ENCODE measurements around the gene KIF4A. TPM values are rescaled to one million over a fixed set of nuclear protein-coding genes. Genes with fewer than 3 reads are reported as not detected.
A peak's percentile ranks its signal among the peaks of the same experiment; 100 is the strongest.

KIF4A gene
- total RNA-seq, 1 experiment from 2014 or later = 40.3 TPM

DNA sequence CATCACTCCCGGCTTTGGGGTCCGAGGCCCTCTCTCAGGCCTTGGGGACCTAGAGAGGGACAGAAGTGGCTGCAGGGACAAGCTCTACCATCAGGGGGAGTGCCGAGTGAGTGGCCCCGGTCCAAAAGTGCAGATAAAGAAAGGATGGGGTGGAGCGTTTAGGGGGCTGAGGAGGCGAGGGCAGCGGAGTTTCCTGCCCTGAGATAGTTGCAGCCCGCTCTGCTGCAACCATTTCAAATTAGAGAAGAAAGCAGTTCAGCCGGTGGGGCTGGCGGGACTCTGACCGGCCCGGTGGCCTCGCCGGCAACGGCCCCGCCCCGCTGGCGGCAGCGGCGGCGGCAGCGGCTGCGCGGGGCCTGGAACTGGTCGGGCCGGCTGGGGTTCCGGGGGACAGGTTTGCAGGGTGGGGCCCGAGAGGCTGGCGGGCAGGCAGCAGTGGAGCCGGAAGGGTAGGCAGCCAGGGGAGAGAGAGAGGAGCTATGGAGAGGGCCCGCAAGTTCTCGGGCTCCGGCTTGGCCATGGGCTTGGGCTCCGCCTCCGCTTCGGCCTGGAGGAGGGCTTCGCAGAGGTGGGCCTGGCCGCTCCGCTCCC is 162.3 kb downstream of the KIF4A start:
- Histone ChIP-seq H3K4me1 (ENCODE audit: control insufficient read depth in 1 of 2, insufficient read depth in 2 of 2, low read length in 2 of 2) (peaks cover 10 to 32% of the 10 kb centered on the region in 2 experiments), H3K36me3 (ENCODE audit: control insufficient read depth in 1 of 2, insufficient read depth in 2 of 2, low read length in 2 of 2) (0 out of 4 replicates have a peak, but pooled peaks cover 0 to 4% of the 10 kb centered on the region in 2 experiments), H2AFZ (ENCODE audit: low read depth, low read length, poor library complexity, severe bottlenecking) (peak overlapping the region; percentile 4), H3K79me2 (ENCODE audit: insufficient read depth, low read length) (peaks cover 15% of the 10 kb centered on the region), H3K9me2 (ENCODE audit: insufficient read depth) (no peaks in the 10 kb centered on the region), H3K27ac (ENCODE audit: low read depth, low read length) (peak overlapping the region; percentile 57; the same call in 1 of the 2 replicates), H4K20me1 (ENCODE audit: insufficient read depth) (no peaks in the 10 kb centered on the region), H3K9me3 (ENCODE audit: control insufficient read depth in 1 of 2, insufficient read depth in 1 of 2, low read depth in 1 of 2, low read length in 2 of 2) (no peaks in the 10 kb centered on the region), H3K4me2 (ENCODE audit: low read length) (peak overlapping the region; percentile 81), H3K9ac (ENCODE audit: low read length) (peak overlapping the region; percentile 53), H3K27me3 (ENCODE audit: insufficient read depth, low read length) (no peaks in the 10 kb centered on the region), H3K4me3 (replicated peaks in 1 of 2; ENCODE audit: low read depth in 1 of 2, low read length in 2 of 2) (peak overlapping the region; percentile 51 to 64)
- peak; percentile 47 for ATAC-seq
- CTCF ChIA-PET = interaction anchor here (1.0 to 2.6 kb wide), 4 partner anchors 17 to 212 kb away, joined by 3 to 17 read pairs (median 6); no protein-coding TSS in a partner anchor
- POLR2A ChIA-PET = interaction anchor here (0.6 to 1.6 kb wide), 2 partner anchors 213 to 636 kb away, joined by 4 to 5 read pairs; no protein-coding TSS in a partner anchor
- BruUV-seq (replicated peaks) = no TSS peak
- DNase-seq (ENCODE audit: low read depth, low spot score) = peak; percentile 18
- TF ChIP-seq POLR2AphosphoS5 (IDR thresholded peaks at IDR 0.05; ENCODE audit: low read depth, low read length) = peak; percentile 58
- TF ChIP-seq POLR2A (IDR thresholded peaks at IDR 0.05; ENCODE audit: borderline replicate concordance, extremely low read depth, insufficient read depth, insufficient read length) = no peak
- TF ChIP-seq CTCF (IDR thresholded peaks at IDR 0.05 in 2 of 3, conservative IDR thresholded peaks at IDR 0.05 in 1 of 3; ENCODE audit: borderline replicate concordance in 1 of 3, insufficient read depth in 1 of 3, low read depth in 2 of 3, low read length in 2 of 3) = peak in 2 of 3 experiments; percentile 60 to 65; a peak in 4 of 6 replicates
- no peak for TF ChIP-seq CEBPB (IDR thresholded peaks at IDR 0.05; ENCODE audit: low read depth)
- TF ChIP-seq ZFX (IDR thresholded peaks at IDR 0.05) = peak; percentile 46; the same call in 1 of the 2 replicates
- intact Hi-C loops (cut with micrococcal nuclease) = loop anchor here (5.0 to 10.0 kb wide), 2 partner anchors 100 to 313 kb away; no protein-coding TSS in a partner anchor
- RAD21 ChIA-PET (ENCODE audit: low non-redundant PET in 1 of 2, low total read pairs in 2 of 2, uncharacterized antibody in 2 of 2, unreplicated experiment in 2 of 2) = no interaction called here

Measured in HCT116 (cell line).